ENCODE results near the gene EIF2D. TPM values are rescaled to one million over a fixed set of nuclear protein-coding genes. Genes with fewer than 3 reads are reported as not detected.
A peak's percentile ranks its signal among the peaks of the same experiment; 100 is the strongest.

Gene EIF2D
- total and polyA plus RNA-seq, 2 of the 13 experiments (the other 11 are each of a cell fraction or from before 2014, with no cell fraction given) = 45.1 to 64.9 TPM

DNA sequence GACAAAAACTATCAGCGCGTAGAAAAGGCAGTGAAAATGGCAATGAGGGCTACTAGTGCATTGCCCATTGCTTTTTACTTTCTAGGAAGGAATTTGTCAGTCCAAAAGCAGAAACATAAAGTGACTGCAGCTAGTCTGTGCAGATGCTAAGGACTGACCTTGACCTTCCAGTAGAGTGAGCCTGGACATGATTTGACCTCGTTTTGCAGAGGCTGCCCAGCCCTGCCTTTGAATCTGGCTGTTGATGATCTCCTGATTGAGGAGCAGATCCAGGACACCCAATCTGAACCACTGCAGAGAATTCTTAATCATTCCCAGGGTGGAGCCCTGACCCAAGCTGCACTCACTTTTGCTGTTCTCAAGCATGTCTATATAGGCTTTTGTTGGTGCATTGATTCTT is 44.7 kb upstream of the EIF2D start:
- no TSS peak for BruUV-seq (replicated peaks)
- Histone ChIP-seq H3K9me3 (ENCODE audit: low read length) (no peaks in the 10 kb centered on the region), H3K4me2 (ENCODE audit: low read depth, low read length) (no peak overlapping the region), H3K36me3 (replicated peaks in 1 of 2; ENCODE audit: control insufficient read depth in 1 of 2, insufficient read depth in 2 of 2, low read length in 2 of 2) (no peaks in the 10 kb centered on the region), H3K9ac (ENCODE audit: insufficient read depth, low read depth, low read length) (no peak overlapping the region), H3K4me3 (replicated peaks in 1 of 3; ENCODE audit: insufficient read depth in 1 of 3, low read depth in 2 of 3, low read length in 3 of 3) (no peak overlapping the region), H2AFZ (ENCODE audit: low read length) (no peak overlapping the region), H3K27ac (ENCODE audit: extremely low read length, insufficient read depth, low read length) (no peak overlapping the region), H3K79me2 (ENCODE audit: insufficient read depth, low read length) (no peaks in the 10 kb centered on the region), H3K27me3 (ENCODE audit: control insufficient read depth in 1 of 2, insufficient read depth in 2 of 2, low read length in 2 of 2) (peaks cover 0 to 13% of the 10 kb centered on the region in 2 experiments; a peak in 4 of 5 replicates), H4K20me1 (ENCODE audit: insufficient read depth, low read length) (no peaks in the 10 kb centered on the region), H3K4me1 (ENCODE audit: insufficient read depth, low read length) (peaks cover 22% of the 10 kb centered on the region)
- no peak for DNase-seq (ENCODE audit: low spot score)
- POLR2A ChIA-PET = no interaction called here
- in situ Hi-C loops (cut with HindIII; ENCODE audit: extremely low pct_ligation_motif_present, low pct_unique_long_range_greater_than_20kb) (no loop called here), intact Hi-C loops (cut with micrococcal nuclease; ENCODE audit: unreplicated experiment) (no loop called here)
- FAIRE-seq = no peak
- CTCF ChIA-PET (ENCODE audit: low intra/inter-chr PET ratio, low total read pairs) = no interaction called here
- no peak for ATAC-seq
- WGBS (ENCODE audit: low lambda C conversion rate) = 56% methylated on average over 2 of the region's 3 CpGs
- TF ChIP-seq ZBTB20 (CRISPR knock-in tag; IDR thresholded peaks at IDR 0.05; ENCODE audit: borderline replicate concordance, low read depth) (no peak), ZNF737 (CRISPR knock-in tag; IDR thresholded peaks at IDR 0.05; ENCODE audit: borderline replicate concordance) (no peak), POLR2G (IDR thresholded peaks at IDR 0.05; ENCODE audit: low read depth, low read length) (no peak), JUN (CRISPR knock-in tag; IDR thresholded peaks at IDR 0.05) (no peak), SNAPC2 (CRISPR knock-in tag; IDR thresholded peaks at IDR 0.05) (no peak), SAP130 (CRISPR knock-in tag; IDR thresholded peaks at IDR 0.05; ENCODE audit: low read depth) (no peak), ZNF124 (CRISPR knock-in tag; IDR thresholded peaks at IDR 0.05) (no peak), KLF12 (CRISPR knock-in tag; IDR thresholded peaks at IDR 0.05; ENCODE audit: borderline replicate concordance) (no peak), ZFP90 (CRISPR knock-in tag; IDR thresholded peaks at IDR 0.05; ENCODE audit: borderline replicate concordance) (peak; percentile 93; the same call in 1 of the 2 replicates), BCL6 (CRISPR knock-in tag; IDR thresholded peaks at IDR 0.05) (peak; percentile 75), NR2F6 (IDR thresholded peaks at IDR 0.05) (0 out of 2 replicates have a peak, but pooled peaks have one; percentile 12), NR2F6 (CRISPR knock-in tag; IDR thresholded peaks at IDR 0.05) (no peak; the same call in 1 of the 2 replicates), ZNF205 (CRISPR knock-in tag; IDR thresholded peaks at IDR 0.05) (no peak), NRL (CRISPR knock-in tag; IDR thresholded peaks at IDR 0.05; ENCODE audit: borderline replicate concordance) (no peak), RARA (CRISPR knock-in tag; IDR thresholded peaks at IDR 0.05) (peak; percentile 37), ZBTB8A (CRISPR knock-in tag; IDR thresholded peaks at IDR 0.05; ENCODE audit: borderline replicate concordance, low read depth) (no peak), ZNF839 (CRISPR knock-in tag; IDR thresholded peaks at IDR 0.05; ENCODE audit: borderline replicate concordance) (no peak), ZNF546 (CRISPR knock-in tag; conservative IDR thresholded peaks at IDR 0.05) (no peak), NAIF1 (CRISPR knock-in tag; IDR thresholded peaks at IDR 0.05; ENCODE audit: borderline replicate concordance) (no peak), FOXO1 (CRISPR knock-in tag; IDR thresholded peaks at IDR 0.05) (no peak)
- TF ChIP-seq, protein P1, sequence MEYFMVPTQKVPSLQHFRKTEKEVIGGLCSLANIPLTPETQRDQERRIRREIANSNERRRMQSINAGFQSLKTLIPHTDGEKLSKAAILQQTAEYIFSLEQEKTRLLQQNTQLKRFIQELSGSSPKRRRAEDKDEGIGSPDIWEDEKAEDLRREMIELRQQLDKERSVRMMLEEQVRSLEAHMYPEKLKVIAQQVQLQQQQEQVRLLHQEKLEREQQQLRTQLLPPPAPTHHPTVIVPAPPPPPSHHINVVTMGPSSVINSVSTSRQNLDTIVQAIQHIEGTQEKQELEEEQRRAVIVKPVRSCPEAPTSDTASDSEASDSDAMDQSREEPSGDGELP (IDR thresholded peaks at IDR 0.05; ENCODE audit: borderline replicate concordance, low read depth) = no peak
- TF ChIP-seq, protein P2, sequence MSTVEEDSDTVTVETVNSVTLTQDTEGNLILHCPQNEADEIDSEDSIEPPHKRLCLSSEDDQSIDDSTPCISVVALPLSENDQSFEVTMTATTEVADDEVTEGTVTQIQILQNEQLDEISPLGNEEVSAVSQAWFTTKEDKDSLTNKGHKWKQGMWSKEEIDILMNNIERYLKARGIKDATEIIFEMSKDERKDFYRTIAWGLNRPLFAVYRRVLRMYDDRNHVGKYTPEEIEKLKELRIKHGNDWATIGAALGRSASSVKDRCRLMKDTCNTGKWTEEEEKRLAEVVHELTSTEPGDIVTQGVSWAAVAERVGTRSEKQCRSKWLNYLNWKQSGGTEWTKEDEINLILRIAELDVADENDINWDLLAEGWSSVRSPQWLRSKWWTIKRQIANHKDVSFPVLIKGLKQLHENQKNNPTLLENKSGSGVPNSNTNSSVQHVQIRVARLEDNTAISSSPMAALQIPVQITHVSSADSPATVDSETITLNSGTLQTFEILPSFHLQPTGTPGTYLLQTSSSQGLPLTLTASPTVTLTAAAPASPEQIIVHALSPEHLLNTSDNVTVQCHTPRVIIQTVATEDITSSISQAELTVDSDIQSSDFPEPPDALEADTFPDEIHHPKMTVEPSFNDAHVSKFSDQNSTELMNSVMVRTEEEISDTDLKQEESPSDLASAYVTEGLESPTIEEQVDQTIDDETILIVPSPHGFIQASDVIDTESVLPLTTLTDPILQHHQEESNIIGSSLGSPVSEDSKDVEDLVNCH (CRISPR knock-in tag; IDR thresholded peaks at IDR 0.05) = no peak
- TF ChIP-seq, protein P3, sequence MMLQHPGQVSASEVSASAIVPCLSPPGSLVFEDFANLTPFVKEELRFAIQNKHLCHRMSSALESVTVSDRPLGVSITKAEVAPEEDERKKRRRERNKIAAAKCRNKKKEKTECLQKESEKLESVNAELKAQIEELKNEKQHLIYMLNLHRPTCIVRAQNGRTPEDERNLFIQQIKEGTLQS (CRISPR knock-in tag; IDR thresholded peaks at IDR 0.05) = no peak
